GM21367 (cell line): Measurements from ENCODE around the gene NAALADL2.
A peak's percentile ranks its signal among the peaks of the same experiment; 100 is the strongest.
"Not testable (repeated sequence)": the region's sequence is repeated elsewhere in the genome, so short reads cannot be mapped to it uniquely, and the experiment has no call there.

Experiments used
- ATAC-seq: cut with Tn5 transposase; IDR thresholded peaks from one replicate; pipeline ENCODE4 v1.9.1; 2021; ENCODE audit not compliant: unreplicated experiment

NAALADL2 gene

GRCh38 chr3:175404621-175405020 is 545.5 kb downstream of the NAALADL2 start:
- ATAC-seq, result no peak

DNA sequence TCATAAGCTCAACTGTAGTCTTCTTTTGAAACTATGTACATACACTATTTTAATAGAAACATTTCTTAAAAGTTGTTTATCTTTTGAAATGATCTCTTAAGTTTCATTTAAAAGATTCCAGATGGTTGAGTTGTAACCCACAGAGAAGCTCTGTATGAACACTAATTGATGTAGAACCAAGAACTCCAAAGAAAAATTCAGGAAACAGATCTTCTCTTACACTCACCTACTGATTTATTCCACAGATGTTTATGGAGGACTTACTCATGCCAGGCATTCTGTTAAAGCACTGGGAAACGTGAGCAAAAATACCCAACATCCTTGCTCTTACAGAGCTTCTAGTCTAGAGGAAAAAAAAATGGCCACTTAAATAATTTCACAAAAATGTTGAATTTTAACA is 551.1 kb downstream of the NAALADL2 start:
- no peak for ATAC-seq

GRCh38 chr3:175411405-175411804 is 552.3 kb downstream of the NAALADL2 start:
- ATAC-seq, result no peak

GRCh38 chr3:175411946-175412345 is 552.8 kb downstream of the NAALADL2 start:
- ATAC-seq, result no peak

- no peak for ATAC-seq
Observed at GRCh38 chr3:175413926-175414325, 554.8 kb downstream of the NAALADL2 start.

DNA sequence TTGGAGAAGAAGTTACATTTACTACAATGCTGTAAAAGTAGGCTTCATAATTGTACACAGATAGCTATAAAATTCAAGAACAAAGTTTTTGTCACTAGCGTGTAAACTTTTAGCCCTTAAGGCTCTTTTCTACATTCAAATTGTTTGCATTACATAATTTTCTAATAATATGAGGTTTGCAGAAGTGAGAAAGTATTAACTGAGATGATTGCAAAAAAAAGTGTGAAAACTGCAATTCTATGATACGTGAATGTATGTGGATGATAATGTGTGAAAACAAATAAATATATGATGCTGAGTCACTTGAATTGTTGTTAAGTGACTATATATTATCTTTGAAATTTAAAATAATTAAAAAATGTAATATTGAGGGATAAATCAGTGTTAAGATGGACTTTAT is 557.5 kb downstream of the NAALADL2 start:
- no peak for ATAC-seq

DNA sequence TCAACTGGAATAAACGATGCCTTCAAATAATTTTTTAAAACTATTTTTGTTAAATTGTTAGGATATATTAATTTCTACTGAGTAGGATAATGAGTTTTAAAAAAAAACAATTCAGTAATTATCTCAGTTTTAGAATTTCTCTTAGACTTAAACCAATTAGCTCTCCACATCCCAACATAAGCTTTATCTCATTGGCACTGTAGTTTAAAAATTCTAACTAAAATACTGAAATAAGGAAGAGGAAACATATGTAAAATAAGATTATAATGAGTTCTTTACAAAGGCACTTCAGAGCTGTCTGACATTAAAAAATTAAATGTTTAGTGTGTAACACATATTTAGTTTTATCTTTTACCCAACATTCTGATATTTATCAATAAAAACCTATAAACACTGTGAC is 558.3 kb downstream of the NAALADL2 start:
- ATAC-seq, result no peak

GRCh38 chr3:175421902-175422301 is 562.8 kb downstream of the NAALADL2 start:
- ATAC-seq, result no peak

DNA sequence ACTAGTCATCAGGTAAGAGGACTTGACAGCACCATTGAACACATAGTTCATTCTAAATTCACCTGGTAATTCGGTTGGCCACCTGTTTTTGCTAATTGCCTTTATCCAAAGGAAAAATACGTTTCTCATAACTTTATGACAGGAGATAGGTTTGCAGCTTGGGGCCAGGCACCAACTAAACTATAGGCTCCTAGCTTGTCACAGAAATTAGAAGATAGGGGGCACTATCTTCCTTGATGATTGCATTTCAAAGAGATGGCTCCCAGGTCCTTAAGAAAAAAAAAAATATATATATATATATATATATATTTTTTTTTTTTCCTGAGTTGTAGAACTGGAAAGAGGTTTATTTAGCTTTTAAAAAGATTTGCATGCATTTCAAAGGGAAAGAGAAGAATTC is 563.6 kb downstream of the NAALADL2 start:
- ATAC-seq, result no peak

GRCh38 chr3:175423848-175424247 is 564.7 kb downstream of the NAALADL2 start:
- not testable (repeated sequence) for ATAC-seq

- ATAC-seq, result no peak
Observed at GRCh38 chr3:175426805-175427204, 567.7 kb downstream of the NAALADL2 start.

- ATAC-seq, result no peak
Observed at GRCh38 chr3:175428466-175428865, 569.3 kb downstream of the NAALADL2 start.

GRCh38 chr3:175430983-175431773 is 572.0 kb downstream of the NAALADL2 start:
- no peak for ATAC-seq

- ATAC-seq, result no peak
Observed at GRCh38 chr3:175432376-175433025, 573.4 kb downstream of the NAALADL2 start.

DNA sequence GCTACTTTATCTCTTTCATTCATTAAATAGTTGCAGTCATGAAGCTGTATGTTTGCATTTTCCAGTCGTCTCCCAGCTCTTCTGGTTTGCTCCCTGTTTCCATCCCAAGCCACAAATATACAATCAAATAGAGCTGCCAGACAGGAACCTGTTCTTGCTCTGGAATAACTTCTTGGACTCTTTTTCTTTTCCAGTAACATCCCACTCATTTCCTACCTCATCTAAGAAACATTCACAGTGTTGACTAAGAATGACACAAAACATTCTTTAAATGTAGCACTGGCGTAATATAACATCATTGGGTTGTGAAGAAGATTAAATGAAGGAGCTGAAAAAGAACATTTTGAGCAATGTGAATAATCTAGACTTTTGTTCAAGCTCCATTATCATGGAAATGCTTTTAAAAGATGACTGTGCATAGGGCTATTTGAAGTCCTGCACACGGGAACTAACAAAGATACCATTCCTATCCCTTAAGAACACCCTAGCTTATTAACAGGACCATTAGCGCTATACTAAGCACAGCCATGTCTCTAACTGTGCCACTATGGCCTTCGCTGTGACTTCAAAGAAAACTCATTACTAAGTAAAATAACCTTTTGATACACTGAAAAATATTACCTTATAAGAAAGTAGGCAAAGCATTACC is 574.0 kb downstream of the NAALADL2 start:
- no peak for ATAC-seq

- no peak for ATAC-seq
Observed at GRCh38 chr3:175434561-175434960, 575.4 kb downstream of the NAALADL2 start.

DNA sequence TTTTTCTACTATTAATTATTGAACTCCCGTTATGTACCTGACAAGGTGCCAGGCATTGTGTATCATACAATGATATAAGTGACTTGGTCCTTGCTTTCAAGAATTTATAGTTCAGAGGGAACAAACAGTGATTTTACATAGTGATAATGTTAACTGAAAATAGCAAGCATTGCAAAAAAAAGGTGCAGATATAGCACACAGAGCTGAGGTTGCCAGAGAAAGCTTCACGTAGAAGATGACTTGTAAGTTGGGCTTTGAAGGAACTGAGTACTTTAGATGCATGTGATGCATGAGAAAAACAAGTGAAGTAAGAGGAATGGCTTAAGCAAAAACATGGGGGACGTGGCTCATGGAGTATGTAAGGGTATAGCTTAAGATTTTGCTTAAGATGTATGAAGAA is 584.5 kb downstream of the NAALADL2 start:
- ATAC-seq, result no peak

DNA sequence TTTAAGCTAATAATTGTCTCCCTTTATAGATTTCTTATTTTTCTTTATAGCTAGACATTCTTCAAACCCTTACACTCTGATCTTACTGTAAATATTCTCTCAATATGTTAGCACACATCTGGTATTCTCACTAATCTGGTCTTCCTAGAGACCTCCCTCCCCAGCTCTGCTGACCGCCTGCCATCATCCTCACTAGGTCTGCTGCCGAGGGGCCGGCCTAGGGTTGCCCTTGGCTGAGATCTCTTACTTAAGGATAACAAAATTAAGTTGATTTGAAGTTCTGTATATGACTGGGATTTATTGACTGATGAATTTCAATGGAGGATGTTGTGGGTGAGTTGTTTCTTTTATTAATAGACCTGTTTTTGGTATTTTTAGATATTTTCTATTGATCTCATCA is 586.6 kb downstream of the NAALADL2 start:
- ATAC-seq, result no peak

GRCh38 chr3:175447521-175447920 is 588.4 kb downstream of the NAALADL2 start:
- ATAC-seq, result no peak

DNA sequence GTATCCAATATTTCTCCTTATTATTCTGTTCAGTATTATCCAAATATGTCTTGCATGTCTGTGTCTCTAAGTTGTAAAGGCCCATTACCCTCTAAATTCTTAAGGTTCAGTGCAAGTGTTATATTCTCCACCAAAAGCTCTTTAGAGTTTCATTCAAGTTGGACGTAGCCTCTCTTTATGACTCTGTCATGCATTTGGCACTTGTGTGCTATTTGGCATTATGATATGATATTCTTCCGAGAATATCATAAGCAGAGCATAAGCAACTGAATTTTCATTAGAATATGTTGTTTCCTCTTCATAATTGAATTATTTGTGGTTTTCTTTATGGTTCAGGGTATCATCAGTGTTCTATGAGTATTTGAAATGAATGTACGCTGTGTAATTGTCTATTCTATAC is 594.2 kb downstream of the NAALADL2 start:
- ATAC-seq, result no peak

GRCh38 chr3:175456466-175456865 is 597.3 kb downstream of the NAALADL2 start:
- no peak for ATAC-seq

- peak; percentile 56 for ATAC-seq
Observed at GRCh38 chr3:175457301-175457700, 598.2 kb downstream of the NAALADL2 start.
